Panc1 (cell line): ENCODE results near the gene FAM209B. TPM values are rescaled to one million over a fixed set of nuclear protein-coding genes. Genes with fewer than 3 reads are reported as not detected.

Source experiments
- ATAC-seq: fragments of 200-7000 bp; cut with Tn5 transposase; 2 replicates; pipeline ENCODE4 v1.9.1; 2020; ENCODE audit warnings: mild to moderate bottlenecking, moderate library complexity
- BruUV-seq: library from RNA; stranded (reverse); fragments of 400-500 nt; replicated peaks from 2 replicates; lab custom pipeline; 2021; lab: Mats Ljungman, UMichigan
- CTCF ChIA-PET: fragments of 300-600 bp; sonication (Branson Sonifier 250); formaldehyde crosslinking; loops from one replicate; lab custom pipeline; 2022; ENCODE audit warnings: antibody characterized with exemption; lab: Charles Lee
- POLR2A ChIA-PET: fragments of 300-600 bp; sonication (Branson Sonifier 250); formaldehyde crosslinking; loops from one replicate; lab custom pipeline; 2022; ENCODE audit warnings: antibody characterized with exemption; lab: Charles Lee
- DNase-seq: peaks from one replicate; pipeline ENCODE4 v3.0.0-alpha.2; 2010; ENCODE audit warnings: low read depth, low spot score
- H3K27ac ChIP-seq: 2 replicates; pipeline ENCODE4 v1.5.1; 2011; ENCODE audit warnings: mild to moderate bottlenecking, low read length, inconsistent platforms
- H3K27me3 ChIP-seq: fragments of 200-500 bp; sonication (Bioruptor generic); 2 replicates; pipeline ENCODE4 v1.6.0; 2014; ENCODE audit warnings: low read length, inconsistent platforms; ENCODE audit not compliant: control insufficient read depth, insufficient read depth
- H3K36me3 ChIP-seq: fragments of 200-500 bp; sonication (Bioruptor generic); 2 replicates; pipeline ENCODE4 v1.5.1; 2014; ENCODE audit warnings: inconsistent platforms, mild to moderate bottlenecking, low read length, moderate library complexity; ENCODE audit not compliant: control insufficient read depth, insufficient read depth
- H3K4me1 ChIP-seq: 2 replicates; pipeline ENCODE4 v1.5.1; 2011; ENCODE audit warnings: inconsistent platforms, mild to moderate bottlenecking, low read length, moderate library complexity; ENCODE audit not compliant: control insufficient read depth, insufficient read depth
- H3K4me3 ChIP-seq, 2 experiments: 2 replicates each; pipeline ENCODE4 v1.5.1; 2011 to 2012; ENCODE audit warnings: low read depth in 2 of 2, low read length in 2 of 2, mild to moderate bottlenecking in 2 of 2, inconsistent platforms in 1 of 2, moderate library complexity in 1 of 2
- H3K9me3 ChIP-seq: fragments of 200-500 bp; sonication (Bioruptor generic); 2 replicates; pipeline ENCODE4 v1.5.1; 2014; ENCODE audit warnings: low read depth, mild to moderate bottlenecking, inconsistent platforms, low read length, moderate library complexity; ENCODE audit not compliant: control insufficient read depth, insufficient read depth
- POLR2AphosphoS5 ChIP-seq: IDR thresholded peaks from 2 replicates; pipeline ENCODE4 v1.6.1; 2012; ENCODE audit warnings: mild to moderate bottlenecking, low read depth, low read length, moderate library complexity
- SIN3A ChIP-seq: IDR thresholded peaks from 2 replicates; pipeline ENCODE4 v1.6.1; 2012; ENCODE audit warnings: low read depth, mild to moderate bottlenecking, low read length, moderate library complexity, borderline replicate concordance; ENCODE audit not compliant: insufficient read depth
- TCF7L2 ChIP-seq: IDR thresholded peaks from 2 replicates; pipeline ENCODE4 v1.6.1; 2011; ENCODE audit warnings: mild to moderate bottlenecking, low read depth, low read length, inconsistent platforms
- in situ Hi-C: cut with HindIII; loops from 2 replicates; pipeline ENCODE4 v1.10.0; 2016; ENCODE audit warnings: low sequenced_read_pairs, low pct_unique_long_range_greater_than_20kb
- intact Hi-C: fragments of 100-400 bp; cut with micrococcal nuclease; formaldehyde crosslinking; loops from one replicate; pipeline ENCODE4 v1.10.0; 2022; ENCODE audit not compliant: unreplicated experiment
- total RNA-seq: library from RNA; stranded (reverse); gene quantifications from one replicate; pipeline ENCODE4 v1.2.1, GENCODE V29; 2021; ENCODE audit not compliant: unreplicated experiment
- TF ChIP-seq, protein P1 (sequence below), 2 experiments: IDR thresholded peaks; 2 replicates each; pipeline ENCODE4 v1.6.1; 2011 to 2012; ENCODE audit warnings: low read depth in 2 of 2, control low read depth in 1 of 2, low read length in 1 of 2, mild to moderate bottlenecking in 1 of 2, moderate library complexity in 1 of 2; ENCODE audit not compliant: insufficient read depth in 1 of 2
- TF ChIP-seq, protein P2 (sequence below): fragments of 450-650 bp; IDR thresholded peaks from 2 replicates; pipeline ENCODE4 v1.5.1; 2017; ENCODE audit warnings: mild to moderate bottlenecking

FAM209B gene
- total RNA-seq, 1 experiment from 2014 or later, result not detected

DNA sequence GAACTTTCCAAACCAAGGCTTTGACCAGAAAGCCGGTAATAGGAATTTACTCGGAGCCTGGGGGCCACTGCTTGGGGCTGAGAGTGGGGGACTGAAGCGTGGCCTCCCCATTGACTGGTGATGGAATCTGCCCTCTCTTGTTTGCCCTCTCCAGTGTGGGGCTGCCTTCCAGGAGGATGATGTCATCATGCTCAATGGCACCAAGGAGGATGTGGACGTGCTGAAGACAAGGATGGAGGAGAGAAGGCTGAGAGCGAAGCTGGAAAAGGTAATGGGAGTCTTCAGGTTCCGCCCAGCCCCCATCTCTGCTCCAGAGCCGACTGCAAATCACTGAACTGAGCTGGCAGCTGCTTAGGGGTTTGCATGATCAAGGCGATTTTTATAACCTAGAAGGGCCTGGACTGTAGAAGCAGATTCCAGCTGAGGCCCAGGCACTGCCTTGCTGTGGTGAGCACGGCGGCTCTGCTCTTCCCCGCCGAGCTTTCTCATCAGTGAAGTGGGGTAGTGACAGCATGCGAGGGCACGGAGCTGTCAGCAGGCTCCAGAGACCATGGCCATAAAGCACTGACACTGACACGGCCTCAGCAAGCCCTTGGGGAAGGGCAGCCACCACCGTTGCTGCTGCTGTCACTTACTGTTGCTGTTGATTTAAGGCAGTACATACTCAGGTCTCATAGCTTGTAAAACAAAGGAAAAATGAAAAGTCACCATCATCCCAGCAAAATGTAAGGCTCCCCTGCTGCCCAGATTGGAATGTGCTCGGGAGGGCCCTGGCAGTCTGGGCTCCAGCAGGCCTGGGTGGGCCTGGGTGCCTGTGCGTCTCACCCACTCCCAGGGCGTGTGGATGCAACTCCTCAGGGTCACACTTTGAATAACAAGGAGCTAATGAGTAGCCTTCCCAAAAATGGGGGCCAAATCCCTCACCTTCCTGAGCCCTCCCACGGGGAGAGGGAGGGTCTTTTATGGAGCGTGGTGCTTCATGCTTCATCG is 19.6 kb upstream of the FAM209B start:
- in situ Hi-C loops, result no loop called here
- Histone ChIP-seq H3K27ac (no peak overlapping the region), H3K4me1 (no peaks in the 10 kb centered on the region), H3K36me3 (peaks cover 3% of the 10 kb centered on the region), H3K9me3 (no peaks in the 10 kb centered on the region), H3K27me3 (no peaks in the 10 kb centered on the region), H3K4me3 (no peak overlapping the region)
- no TSS peak for BruUV-seq
- ChIA-PET POLR2A (no interaction called here), CTCF (no interaction called here)
- DNase-seq (no peak), ATAC-seq (no peak)
- intact Hi-C loops, result no loop called here
- no peak for TF ChIP-seq SIN3A
- TF ChIP-seq, protein P1, sequence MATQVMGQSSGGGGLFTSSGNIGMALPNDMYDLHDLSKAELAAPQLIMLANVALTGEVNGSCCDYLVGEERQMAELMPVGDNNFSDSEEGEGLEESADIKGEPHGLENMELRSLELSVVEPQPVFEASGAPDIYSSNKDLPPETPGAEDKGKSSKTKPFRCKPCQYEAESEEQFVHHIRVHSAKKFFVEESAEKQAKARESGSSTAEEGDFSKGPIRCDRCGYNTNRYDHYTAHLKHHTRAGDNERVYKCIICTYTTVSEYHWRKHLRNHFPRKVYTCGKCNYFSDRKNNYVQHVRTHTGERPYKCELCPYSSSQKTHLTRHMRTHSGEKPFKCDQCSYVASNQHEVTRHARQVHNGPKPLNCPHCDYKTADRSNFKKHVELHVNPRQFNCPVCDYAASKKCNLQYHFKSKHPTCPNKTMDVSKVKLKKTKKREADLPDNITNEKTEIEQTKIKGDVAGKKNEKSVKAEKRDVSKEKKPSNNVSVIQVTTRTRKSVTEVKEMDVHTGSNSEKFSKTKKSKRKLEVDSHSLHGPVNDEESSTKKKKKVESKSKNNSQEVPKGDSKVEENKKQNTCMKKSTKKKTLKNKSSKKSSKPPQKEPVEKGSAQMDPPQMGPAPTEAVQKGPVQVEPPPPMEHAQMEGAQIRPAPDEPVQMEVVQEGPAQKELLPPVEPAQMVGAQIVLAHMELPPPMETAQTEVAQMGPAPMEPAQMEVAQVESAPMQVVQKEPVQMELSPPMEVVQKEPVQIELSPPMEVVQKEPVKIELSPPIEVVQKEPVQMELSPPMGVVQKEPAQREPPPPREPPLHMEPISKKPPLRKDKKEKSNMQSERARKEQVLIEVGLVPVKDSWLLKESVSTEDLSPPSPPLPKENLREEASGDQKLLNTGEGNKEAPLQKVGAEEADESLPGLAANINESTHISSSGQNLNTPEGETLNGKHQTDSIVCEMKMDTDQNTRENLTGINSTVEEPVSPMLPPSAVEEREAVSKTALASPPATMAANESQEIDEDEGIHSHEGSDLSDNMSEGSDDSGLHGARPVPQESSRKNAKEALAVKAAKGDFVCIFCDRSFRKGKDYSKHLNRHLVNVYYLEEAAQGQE (IDR thresholded peaks at IDR 0.05; ENCODE audit: insufficient read depth in 1 of 2, low read depth in 2 of 2, low read length in 1 of 2), result no peak

DNA sequence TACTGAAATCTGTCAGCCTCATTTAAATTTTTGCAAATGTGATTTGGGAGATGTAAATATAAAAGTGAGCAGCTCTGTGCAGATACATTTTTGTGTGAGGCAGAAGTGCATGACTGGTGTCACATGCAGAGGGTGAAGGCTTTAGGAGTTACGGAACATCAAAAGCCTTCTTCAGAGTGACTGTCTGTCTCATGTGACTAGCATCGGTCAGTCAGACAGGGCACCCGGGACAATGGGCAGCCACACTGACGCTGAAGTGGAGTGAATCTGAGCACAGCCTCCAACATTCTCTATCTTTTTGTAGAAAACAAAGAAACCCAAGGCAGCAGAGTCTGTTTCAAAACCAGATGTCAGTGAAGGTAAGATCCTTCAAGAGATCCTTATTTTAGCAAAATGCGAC is 16.4 kb upstream of the FAM209B start:
- TF ChIP-seq TCF7L2 (no peak), SIN3A (no peak), POLR2AphosphoS5 (no peak)
- TF ChIP-seq, protein P2, sequence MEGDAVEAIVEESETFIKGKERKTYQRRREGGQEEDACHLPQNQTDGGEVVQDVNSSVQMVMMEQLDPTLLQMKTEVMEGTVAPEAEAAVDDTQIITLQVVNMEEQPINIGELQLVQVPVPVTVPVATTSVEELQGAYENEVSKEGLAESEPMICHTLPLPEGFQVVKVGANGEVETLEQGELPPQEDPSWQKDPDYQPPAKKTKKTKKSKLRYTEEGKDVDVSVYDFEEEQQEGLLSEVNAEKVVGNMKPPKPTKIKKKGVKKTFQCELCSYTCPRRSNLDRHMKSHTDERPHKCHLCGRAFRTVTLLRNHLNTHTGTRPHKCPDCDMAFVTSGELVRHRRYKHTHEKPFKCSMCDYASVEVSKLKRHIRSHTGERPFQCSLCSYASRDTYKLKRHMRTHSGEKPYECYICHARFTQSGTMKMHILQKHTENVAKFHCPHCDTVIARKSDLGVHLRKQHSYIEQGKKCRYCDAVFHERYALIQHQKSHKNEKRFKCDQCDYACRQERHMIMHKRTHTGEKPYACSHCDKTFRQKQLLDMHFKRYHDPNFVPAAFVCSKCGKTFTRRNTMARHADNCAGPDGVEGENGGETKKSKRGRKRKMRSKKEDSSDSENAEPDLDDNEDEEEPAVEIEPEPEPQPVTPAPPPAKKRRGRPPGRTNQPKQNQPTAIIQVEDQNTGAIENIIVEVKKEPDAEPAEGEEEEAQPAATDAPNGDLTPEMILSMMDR, result no peak
- TF ChIP-seq, protein P1 (IDR thresholded peaks at IDR 0.05; ENCODE audit: insufficient read depth in 1 of 2, low read depth in 2 of 2, low read length in 1 of 2), result no peak
- H3K9me3 ChIP-seq, result no peaks in the 10 kb centered on the region
- ChIA-PET CTCF (no interaction called here), POLR2A (no interaction called here)
- H3K36me3 ChIP-seq, result peaks cover 3% of the 10 kb centered on the region
- no peak overlapping the region for H3K4me3 ChIP-seq
- no peak overlapping the region for H3K27ac ChIP-seq
- ATAC-seq, result no peak
- intact Hi-C loops (no loop called here), in situ Hi-C loops (no loop called here)
- BruUV-seq, result no TSS peak
- no peaks in the 10 kb centered on the region for H3K4me1 ChIP-seq
- no peaks in the 10 kb centered on the region for H3K27me3 ChIP-seq
- no peak for DNase-seq
